HL-60 (cell line): Measurements from ENCODE around the gene ADGRL3.

Experiments
- CTCF ChIP-seq: IDR thresholded peaks from one replicate; pipeline ENCODE4 v1.5.1; 2011; ENCODE audit warnings: low read length, control low read depth, inconsistent platforms; ENCODE audit not compliant: insufficient read depth
- GABPA ChIP-seq: IDR thresholded peaks from 2 replicates; pipeline ENCODE4 v1.6.1; 2012; ENCODE audit warnings: low read depth
- POLR2AphosphoS5 ChIP-seq: IDR thresholded peaks from 2 replicates; pipeline ENCODE4 v1.6.1; 2012; ENCODE audit warnings: low read depth
- REST ChIP-seq: IDR thresholded peaks from 2 replicates; pipeline ENCODE4 v1.6.1; 2012; ENCODE audit warnings: low read depth; ENCODE audit not compliant: insufficient replicate concordance
- SPI1 ChIP-seq: IDR thresholded peaks from 2 replicates; pipeline ENCODE4 v1.6.1; 2012; ENCODE audit warnings: low read depth, mild to moderate bottlenecking, borderline replicate concordance

GRCh38 chr4:61783050-61783449 lies 582.9 kb downstream of the ADGRL3 start:
- TF ChIP-seq CTCF (no peak), POLR2AphosphoS5 (no peak), REST (no peak), SPI1 (no peak), GABPA (no peak)
